SK-N-SH treated with all-trans-retinoic acid at 6 μM for 48 hours (cell line): ENCODE data around the gene EDA2R.

Experiments used
- ATAC-seq: fragments of 200-7000 bp; cut with Tn5 transposase; 3 replicates; pipeline ENCODE4 v1.9.1; 2020; ENCODE audit warnings: mild to moderate bottlenecking, moderate library complexity
- ARNTL ChIP-seq: fragments of 450-650 bp; formaldehyde crosslinking; IDR thresholded peaks from 2 replicates; pipeline ENCODE4 v1.5.0; 2020; ENCODE audit warnings: low read depth, mild to moderate bottlenecking, moderate library complexity, borderline replicate concordance
- BACH2 ChIP-seq: fragments of 250-450 bp; sonication (Bioruptor Pico); IDR thresholded peaks from 2 replicates; pipeline ENCODE4 v1.9.0; 2021; ENCODE audit warnings: mild to moderate bottlenecking, borderline replicate concordance
- CREB5 ChIP-seq: fragments of 250-450 bp; sonication (Bioruptor Pico); IDR thresholded peaks from 2 replicates; pipeline ENCODE4 v1.5.1; 2020; ENCODE audit warnings: low read depth, mild to moderate bottlenecking, moderate library complexity
- CSDC2 ChIP-seq: fragments of 250-450 bp; sonication (Bioruptor Pico); IDR thresholded peaks from 2 replicates; pipeline ENCODE4 v1.5.0; 2020; ENCODE audit warnings: mild to moderate bottlenecking, moderate library complexity
- ESRRG ChIP-seq: fragments of 250-450 bp; sonication (Bioruptor Pico); IDR thresholded peaks from 2 replicates; pipeline ENCODE4 v1.6.1; 2021; ENCODE audit warnings: mild to moderate bottlenecking
- GLIS3 ChIP-seq: fragments of 250-450 bp; sonication (Bioruptor Pico); IDR thresholded peaks from 2 replicates; pipeline ENCODE4 v1.5.0; 2020; ENCODE audit warnings: mild to moderate bottlenecking, moderate library complexity
- ISL1 ChIP-seq: fragments of 250-450 bp; sonication (Bioruptor Pico); IDR thresholded peaks from 2 replicates; pipeline ENCODE4 v2.1.2; 2022; ENCODE audit warnings: mild to moderate bottlenecking, moderate library complexity
- OSR1 ChIP-seq: fragments of 250-450 bp; sonication (Bioruptor Pico); IDR thresholded peaks from 2 replicates; pipeline ENCODE4 v1.8.0; 2022; ENCODE audit warnings: moderate library complexity, mild to moderate bottlenecking, inconsistent platforms
- POU6F1 ChIP-seq: fragments of 250-450 bp; sonication (Bioruptor Pico); IDR thresholded peaks from 2 replicates; pipeline ENCODE4 v1.8.0; 2021; ENCODE audit warnings: low read depth, mild to moderate bottlenecking, moderate library complexity, borderline replicate concordance
- PPARA ChIP-seq: fragments of 250-450 bp; sonication (Bioruptor Pico); IDR thresholded peaks from 2 replicates; pipeline ENCODE4 v1.5.0; 2020; ENCODE audit warnings: mild to moderate bottlenecking, borderline replicate concordance
- RARB ChIP-seq: fragments of 250-450 bp; sonication (Bioruptor Pico); IDR thresholded peaks from 2 replicates; pipeline ENCODE4 v1.8.0; 2021; ENCODE audit warnings: mild to moderate bottlenecking, moderate library complexity
- TCF4 ChIP-seq: fragments of 250-450 bp; sonication (Bioruptor Pico); IDR thresholded peaks from 2 replicates; pipeline ENCODE4 v1.8.0; 2021; ENCODE audit warnings: mild to moderate bottlenecking, moderate library complexity, borderline replicate concordance
- TOX ChIP-seq: fragments of 250-450 bp; sonication (Bioruptor Pico); IDR thresholded peaks from 2 replicates; pipeline ENCODE4 v1.8.0; 2021; ENCODE audit warnings: mild to moderate bottlenecking, moderate library complexity, borderline replicate concordance
- TSHZ2 ChIP-seq: fragments of 250-450 bp; sonication (Bioruptor Pico); IDR thresholded peaks from 2 replicates; pipeline ENCODE4 v1.5.0; 2020; ENCODE audit warnings: mild to moderate bottlenecking, moderate library complexity
- ZC3H10 ChIP-seq: fragments of 250-450 bp; sonication (Bioruptor Pico); IDR thresholded peaks from 2 replicates; pipeline ENCODE4 v1.5.1; 2021; ENCODE audit warnings: mild to moderate bottlenecking, moderate library complexity
- ZFP3 ChIP-seq: fragments of 250-450 bp; sonication (Bioruptor Pico); IDR thresholded peaks from 2 replicates; pipeline ENCODE4 v1.5.0; 2020; ENCODE audit warnings: mild to moderate bottlenecking, moderate library complexity
- ZFP30 ChIP-seq: fragments of 450-650 bp; formaldehyde crosslinking; IDR thresholded peaks from 2 replicates; pipeline ENCODE4 v1.5.0; 2022; ENCODE audit warnings: mild to moderate bottlenecking, moderate library complexity
- ZNF565 ChIP-seq: fragments of 450-650 bp; formaldehyde crosslinking; conservative IDR thresholded peaks from 2 replicates; pipeline ENCODE4 v1.5.0; 2020; ENCODE audit warnings: low read depth, mild to moderate bottlenecking, moderate library complexity
- ZNF8 ChIP-seq: fragments of 450-650 bp; formaldehyde crosslinking; IDR thresholded peaks from 2 replicates; pipeline ENCODE4 v1.5.0; 2020; ENCODE audit warnings: mild to moderate bottlenecking, moderate library complexity

The EDA2R gene

GRCh38 chrX:66633541-66633940, 5.3 kb downstream of the EDA2R start:
- TF ChIP-seq ZNF565 (CRISPR knock-in tag) (no peak), RARB (CRISPR knock-in tag) (no peak), TOX (no peak), BACH2 (CRISPR knock-in tag) (no peak)
- peak; percentile 32 for ATAC-seq

- ATAC-seq, result no peak
- no peak for TF ChIP-seq TOX
- no peak for TF ChIP-seq GLIS3 (CRISPR knock-in tag)
- TF ChIP-seq POU6F1 (CRISPR knock-in tag), result no peak
- TF ChIP-seq ARNTL (CRISPR knock-in tag), result no peak
- TF ChIP-seq ISL1 (CRISPR knock-in tag), result no peak
- TF ChIP-seq ZC3H10 (CRISPR knock-in tag), result no peak
- no peak for TF ChIP-seq TSHZ2 (CRISPR knock-in tag)
- TF ChIP-seq BACH2 (CRISPR knock-in tag), result no peak
- TF ChIP-seq ZFP30 (CRISPR knock-in tag), result no peak
- TF ChIP-seq ZFP3 (CRISPR knock-in tag), result no peak
- TF ChIP-seq ESRRG (CRISPR knock-in tag), result no peak
Observed at GRCh38 chrX:66632981-66633380, 5.9 kb downstream of the EDA2R start.

GRCh38 chrX:66632473-66632872, 6.4 kb downstream of the EDA2R start:
- TF ChIP-seq POU6F1 (CRISPR knock-in tag) (no peak), ARNTL (CRISPR knock-in tag) (no peak), ZFP30 (CRISPR knock-in tag) (no peak), ESRRG (CRISPR knock-in tag) (no peak), TCF4 (no peak), RARB (CRISPR knock-in tag) (no peak), ISL1 (CRISPR knock-in tag) (no peak), CSDC2 (CRISPR knock-in tag) (no peak), ZC3H10 (CRISPR knock-in tag) (no peak), OSR1 (CRISPR knock-in tag) (no peak), TSHZ2 (CRISPR knock-in tag) (no peak)
- no peak for ATAC-seq

GRCh38 chrX:66625525-66625924, 13.4 kb downstream of the EDA2R start:
- no peak for TF ChIP-seq POU6F1 (CRISPR knock-in tag)
- TF ChIP-seq PPARA (CRISPR knock-in tag), result no peak
- no peak for TF ChIP-seq CREB5
- TF ChIP-seq ESRRG (CRISPR knock-in tag), result no peak
- TF ChIP-seq ZNF8 (CRISPR knock-in tag), result no peak
- TF ChIP-seq, all 23 proteins: peak for 0
- no peak for ATAC-seq
